ENCODE data around the gene TAB2. TPM values are rescaled to one million over a fixed set of nuclear protein-coding genes. Genes with fewer than 3 reads are reported as not detected.

Gene TAB2
- total RNA-seq, 1 experiment from 2014 or later, result 38.1 TPM

- TF ChIP-seq CTCF (IDR thresholded peaks at IDR 0.05; ENCODE audit: unreplicated experiment), result no peak
- DNase-seq, result no peak
- intact Hi-C loops (cut with micrococcal nuclease; ENCODE audit: unreplicated experiment), result no loop called here
These were observed 136.3 kb downstream of the TAB2 start for GRCh38 chr6:149453597-149454345.

GRCh38 chr6:149454346-149454848 is 136.9 kb downstream of the TAB2 start:
- H3K27me3 Mint-ChIP-seq (ENCODE audit: unreplicated experiment), result no peaks in the 10 kb centered on the region
- H3K27ac Mint-ChIP-seq (ENCODE audit: unreplicated experiment), result no peak overlapping the region
- H3K4me1 Mint-ChIP-seq (ENCODE audit: low read depth, unreplicated experiment), result no peaks in the 10 kb centered on the region
- no TSS peak for BruUV-seq (replicated peaks)
- no peak overlapping the region for H3K4me3 Mint-ChIP-seq (ENCODE audit: low read depth, unreplicated experiment)
- DNase-seq, result peak; percentile 27
- no peaks in the 10 kb centered on the region for H3K9me3 Mint-ChIP-seq (ENCODE audit: low read depth, unreplicated experiment)
- intact Hi-C loops (cut with micrococcal nuclease; ENCODE audit: unreplicated experiment), result no loop called here
- CTCF ChIA-PET, result no interaction called here
- H3K36me3 Mint-ChIP-seq (ENCODE audit: insufficient read depth, unreplicated experiment), result peaks cover 4% of the 10 kb centered on the region
- TF ChIP-seq CTCF (IDR thresholded peaks at IDR 0.05; ENCODE audit: unreplicated experiment), result no peak

More at GRCh38 chr6:149453597-149454345, 136.3 kb downstream of the TAB2 start:
- Mint-ChIP-seq H3K4me3 (ENCODE audit: low read depth, unreplicated experiment) (no peak overlapping the region), H3K9me3 (ENCODE audit: low read depth, unreplicated experiment) (no peaks in the 10 kb centered on the region), H3K27ac (ENCODE audit: unreplicated experiment) (no peak overlapping the region), H3K4me1 (ENCODE audit: low read depth, unreplicated experiment) (no peaks in the 10 kb centered on the region), H3K27me3 (ENCODE audit: unreplicated experiment) (no peaks in the 10 kb centered on the region), H3K36me3 (ENCODE audit: insufficient read depth, unreplicated experiment) (peaks cover 4% of the 10 kb centered on the region)
- BruUV-seq (replicated peaks), result no TSS peak
- CTCF ChIA-PET, result interaction anchor here (0.6 kb wide), 1 partner anchor 261 kb away, joined by 3 read pairs; no protein-coding TSS in a partner anchor

GRCh38 chr6:149455031-149455732 is 137.7 kb downstream of the TAB2 start:
- Mint-ChIP-seq H3K9me3 (ENCODE audit: low read depth, unreplicated experiment) (no peaks in the 10 kb centered on the region), H3K27ac (ENCODE audit: unreplicated experiment) (no peak overlapping the region), H3K27me3 (ENCODE audit: unreplicated experiment) (no peaks in the 10 kb centered on the region), H3K4me3 (ENCODE audit: low read depth, unreplicated experiment) (no peak overlapping the region), H3K36me3 (ENCODE audit: insufficient read depth, unreplicated experiment) (peaks cover 4% of the 10 kb centered on the region), H3K4me1 (ENCODE audit: low read depth, unreplicated experiment) (no peaks in the 10 kb centered on the region)
- BruUV-seq (replicated peaks), result no TSS peak
- CTCF ChIA-PET, result no interaction called here
- TF ChIP-seq CTCF (IDR thresholded peaks at IDR 0.05; ENCODE audit: unreplicated experiment), result no peak
- DNase-seq, result no peak
- intact Hi-C loops (cut with micrococcal nuclease; ENCODE audit: unreplicated experiment), result no loop called here

- BruUV-seq (replicated peaks), result no TSS peak
- CTCF ChIA-PET, result interaction anchor here (0.5 kb wide), 1 partner anchor 692 kb away, joined by 3 read pairs; no protein-coding TSS in a partner anchor
- no peak for TF ChIP-seq CTCF (IDR thresholded peaks at IDR 0.05; ENCODE audit: unreplicated experiment)
- Mint-ChIP-seq H3K36me3 (ENCODE audit: insufficient read depth, unreplicated experiment) (no peaks in the 10 kb centered on the region), H3K27me3 (ENCODE audit: unreplicated experiment) (no peaks in the 10 kb centered on the region), H3K27ac (ENCODE audit: unreplicated experiment) (no peak overlapping the region), H3K4me3 (ENCODE audit: low read depth, unreplicated experiment) (no peak overlapping the region), H3K9me3 (ENCODE audit: low read depth, unreplicated experiment) (no peaks in the 10 kb centered on the region), H3K4me1 (ENCODE audit: low read depth, unreplicated experiment) (no peaks in the 10 kb centered on the region)
- DNase-seq, result no peak
- intact Hi-C loops (cut with micrococcal nuclease; ENCODE audit: unreplicated experiment), result no loop called here
These were observed 139.0 kb downstream of the TAB2 start for GRCh38 chr6:149456311-149457021.

Measured in Calu3 (cell line).